IPS-18a (cell line): ENCODE results near the gene MAPK8IP3.

Source experiments
- H3K27ac ChIP-seq: one replicate; pipeline ENCODE4 v1.5.1; 2013; ENCODE audit warnings: low read length
- H3K27me3 ChIP-seq: one replicate; pipeline ENCODE4 v1.6.1; 2013; ENCODE audit warnings: mild to moderate bottlenecking, low read length; ENCODE audit not compliant: control insufficient read depth, insufficient read depth
- H3K36me3 ChIP-seq: one replicate; pipeline ENCODE4 v1.6.1; 2013; ENCODE audit warnings: low read depth, low read length; ENCODE audit not compliant: control insufficient read depth
- H3K4me1 ChIP-seq: one replicate; pipeline ENCODE4 v1.6.1; 2013; ENCODE audit warnings: low read depth, low read length; ENCODE audit not compliant: control insufficient read depth
- H3K4me3 ChIP-seq: one replicate; pipeline ENCODE4 v1.5.1; 2013; ENCODE audit warnings: low read length
- H3K9ac ChIP-seq: one replicate; pipeline ENCODE4 v1.6.1; 2013; ENCODE audit warnings: mild to moderate bottlenecking, low read length, moderate library complexity
- H3K9me3 ChIP-seq: one replicate; pipeline ENCODE4 v1.6.1; 2013; ENCODE audit warnings: low read depth, low read length; ENCODE audit not compliant: control insufficient read depth

MAPK8IP3 gene

GRCh38 chr16:1818873-1819525 lies 113.0 kb downstream of the MAPK8IP3 start:
- H3K27me3 ChIP-seq, result no peaks in the 10 kb centered on the region
- H3K9ac ChIP-seq, result no peak overlapping the region
- H3K27ac ChIP-seq, result no peak overlapping the region
- no peaks in the 10 kb centered on the region for H3K36me3 ChIP-seq
- H3K9me3 ChIP-seq, result no peaks in the 10 kb centered on the region
- H3K4me3 ChIP-seq, result no peak overlapping the region
- H3K4me1 ChIP-seq, result no peaks in the 10 kb centered on the region

GRCh38 chr16:1819611-1820010 lies 113.6 kb downstream of the MAPK8IP3 start:
- H3K27ac ChIP-seq, result no peak overlapping the region
- H3K27me3 ChIP-seq, result no peaks in the 10 kb centered on the region
- no peaks in the 10 kb centered on the region for H3K4me1 ChIP-seq
- no peaks in the 10 kb centered on the region for H3K36me3 ChIP-seq
- H3K9me3 ChIP-seq, result no peaks in the 10 kb centered on the region
- H3K4me3 ChIP-seq, result no peak overlapping the region
- H3K9ac ChIP-seq, result no peak overlapping the region
